ENCODE data around the gene ARHGAP45.

ARHGAP45 gene

DNA sequence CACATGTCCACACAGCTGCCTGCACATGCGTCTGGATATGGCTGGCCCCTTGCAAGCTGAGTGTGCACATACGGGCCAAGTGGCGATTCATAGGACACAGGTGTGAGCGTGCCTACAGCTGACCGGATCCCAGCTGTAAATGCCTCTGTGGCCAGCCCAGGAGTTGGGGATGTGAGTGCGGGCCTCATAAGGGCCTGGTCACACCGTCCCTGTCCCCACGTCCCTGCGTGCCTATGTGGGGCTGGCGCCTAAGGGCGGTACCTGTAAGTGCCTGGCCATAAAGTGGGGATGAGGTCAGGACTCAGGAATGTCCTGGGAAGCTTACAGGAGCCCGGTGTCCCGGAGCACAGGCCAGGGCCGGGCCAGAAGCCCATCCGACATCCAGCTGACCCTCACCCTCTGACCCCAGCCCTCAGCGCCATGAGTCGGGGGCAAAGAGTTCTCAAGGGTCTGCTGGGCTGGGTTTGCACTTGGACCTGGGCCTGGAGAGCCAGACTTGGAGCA, 1.3 kb upstream of the ARHGAP45 start:
- Histone ChIP-seq H3K27me3 (ENCODE audit: insufficient read depth, low read length) (no peaks in the 10 kb centered on the region), H2AFZ (ENCODE audit: low read length) (no peak overlapping the region), H3K9me2 (ENCODE audit: low read depth, low read length) (no peaks in the 10 kb centered on the region), H3K36me3 (ENCODE audit: insufficient read depth, low read length) (peaks cover 11% of the 10 kb centered on the region), H3F3A (ENCODE audit: insufficient read depth, low read length) (no peaks in the 10 kb centered on the region), H4K20me1 (ENCODE audit: insufficient read depth, low read length) (no peaks in the 10 kb centered on the region), H3K4me2 (ENCODE audit: low read length) (peak overlapping the region; percentile 69; the same call in 1 of the 2 replicates), H3K79me2 (ENCODE audit: insufficient read depth, low read length) (no peaks in the 10 kb centered on the region), H3K4me3 (ENCODE audit: low read depth, low read length, poor library complexity, severe bottlenecking) (peak overlapping the region; percentile 43), H3K27ac (ENCODE audit: low read depth, low read length, poor library complexity, severe bottlenecking) (no peak overlapping the region), H3K9me3 (ENCODE audit: low read length) (no peaks in the 10 kb centered on the region), H3K9ac (ENCODE audit: low read length) (no peak overlapping the region), H3K4me1 (ENCODE audit: insufficient read depth, low read length, severe bottlenecking) (peaks cover 46% of the 10 kb centered on the region)
- TF ChIP-seq, protein P1, sequence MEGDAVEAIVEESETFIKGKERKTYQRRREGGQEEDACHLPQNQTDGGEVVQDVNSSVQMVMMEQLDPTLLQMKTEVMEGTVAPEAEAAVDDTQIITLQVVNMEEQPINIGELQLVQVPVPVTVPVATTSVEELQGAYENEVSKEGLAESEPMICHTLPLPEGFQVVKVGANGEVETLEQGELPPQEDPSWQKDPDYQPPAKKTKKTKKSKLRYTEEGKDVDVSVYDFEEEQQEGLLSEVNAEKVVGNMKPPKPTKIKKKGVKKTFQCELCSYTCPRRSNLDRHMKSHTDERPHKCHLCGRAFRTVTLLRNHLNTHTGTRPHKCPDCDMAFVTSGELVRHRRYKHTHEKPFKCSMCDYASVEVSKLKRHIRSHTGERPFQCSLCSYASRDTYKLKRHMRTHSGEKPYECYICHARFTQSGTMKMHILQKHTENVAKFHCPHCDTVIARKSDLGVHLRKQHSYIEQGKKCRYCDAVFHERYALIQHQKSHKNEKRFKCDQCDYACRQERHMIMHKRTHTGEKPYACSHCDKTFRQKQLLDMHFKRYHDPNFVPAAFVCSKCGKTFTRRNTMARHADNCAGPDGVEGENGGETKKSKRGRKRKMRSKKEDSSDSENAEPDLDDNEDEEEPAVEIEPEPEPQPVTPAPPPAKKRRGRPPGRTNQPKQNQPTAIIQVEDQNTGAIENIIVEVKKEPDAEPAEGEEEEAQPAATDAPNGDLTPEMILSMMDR (IDR thresholded peaks at IDR 0.05; ENCODE audit: low read length), result no peak
- no peak for TF ChIP-seq EZH2 (IDR thresholded peaks at IDR 0.05; ENCODE audit: borderline replicate concordance, low read length)

DNA sequence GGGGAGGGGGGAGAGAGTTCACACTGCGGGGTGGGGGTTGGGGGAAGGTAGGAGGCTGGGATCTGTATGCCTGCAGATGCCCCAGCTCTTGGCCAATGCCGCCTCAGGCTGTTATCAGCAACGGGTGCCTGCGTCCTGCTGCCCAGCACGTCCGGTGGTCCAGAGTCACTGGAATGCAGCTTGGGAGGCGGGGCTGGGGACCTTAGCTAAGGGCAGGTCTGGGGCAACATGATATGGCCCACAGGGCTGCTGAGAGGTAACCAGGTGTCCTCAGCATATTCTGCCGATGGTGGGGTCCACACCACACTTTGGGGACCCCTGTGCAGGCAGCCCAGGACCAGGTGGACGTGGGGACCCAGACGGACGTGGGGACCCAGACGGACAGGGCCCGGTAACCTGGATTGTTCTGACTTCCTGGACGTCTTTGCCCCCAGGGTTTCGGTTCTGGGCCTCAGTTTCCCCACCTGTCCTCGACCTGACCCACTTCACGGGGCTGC, 668 bp upstream of the ARHGAP45 start:
- TF ChIP-seq EZH2 (IDR thresholded peaks at IDR 0.05; ENCODE audit: borderline replicate concordance, low read length), result no peak
- TF ChIP-seq, protein P1 (IDR thresholded peaks at IDR 0.05; ENCODE audit: low read length), result no peak
- Histone ChIP-seq H3F3A (ENCODE audit: insufficient read depth, low read length) (no peaks in the 10 kb centered on the region), H4K20me1 (ENCODE audit: insufficient read depth, low read length) (no peaks in the 10 kb centered on the region), H3K27me3 (ENCODE audit: insufficient read depth, low read length) (no peaks in the 10 kb centered on the region), H3K9me2 (ENCODE audit: low read depth, low read length) (no peaks in the 10 kb centered on the region), H3K4me1 (ENCODE audit: insufficient read depth, low read length, severe bottlenecking) (peaks cover 46% of the 10 kb centered on the region), H3K9ac (ENCODE audit: low read length) (peak overlapping the region; percentile 87), H3K36me3 (ENCODE audit: insufficient read depth, low read length) (peaks cover 15% of the 10 kb centered on the region), H3K4me2 (ENCODE audit: low read length) (peak overlapping the region; percentile 72), H2AFZ (ENCODE audit: low read length) (no peak overlapping the region), H3K9me3 (ENCODE audit: low read length) (no peaks in the 10 kb centered on the region), H3K27ac (ENCODE audit: low read depth, low read length, poor library complexity, severe bottlenecking) (peak overlapping the region; percentile 46), H3K79me2 (ENCODE audit: insufficient read depth, low read length) (no peaks in the 10 kb centered on the region), H3K4me3 (ENCODE audit: low read depth, low read length, poor library complexity, severe bottlenecking) (peak overlapping the region; percentile 86)

DNA sequence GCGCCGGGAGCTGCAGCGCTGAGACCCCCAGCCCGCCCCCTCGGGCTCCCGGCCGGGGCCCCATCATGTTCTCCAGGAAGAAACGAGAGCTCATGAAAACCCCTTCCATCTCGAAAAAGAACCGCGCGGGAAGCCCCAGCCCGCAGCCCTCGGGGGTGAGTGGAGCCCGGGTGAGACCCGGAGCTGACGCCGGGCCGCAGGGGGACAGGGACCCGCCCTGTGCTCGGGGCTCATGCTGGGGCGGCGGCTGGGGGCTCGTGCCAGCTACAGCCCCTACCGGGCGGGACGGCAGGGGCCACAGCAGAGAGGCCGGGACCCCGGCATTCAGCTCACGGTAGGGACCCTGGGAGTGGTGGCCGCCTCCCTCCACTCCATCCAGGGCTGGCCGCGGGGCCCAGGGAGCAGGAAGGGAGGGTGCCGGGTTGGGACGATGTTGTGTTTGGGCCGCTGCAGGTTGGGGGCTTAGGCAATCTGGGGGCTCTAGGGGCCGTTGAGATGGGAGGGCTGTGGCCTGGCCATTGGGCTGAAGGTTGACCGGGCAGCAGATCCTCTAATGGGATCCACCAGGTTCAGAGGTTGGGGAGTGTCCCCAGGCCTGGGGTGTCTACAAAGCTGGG, 482 bp downstream of the ARHGAP45 start:
- Histone ChIP-seq H3K79me2 (ENCODE audit: insufficient read depth, low read length) (no peaks in the 10 kb centered on the region), H3K36me3 (ENCODE audit: insufficient read depth, low read length) (peaks cover 8% of the 10 kb centered on the region), H3K27me3 (ENCODE audit: insufficient read depth, low read length) (no peaks in the 10 kb centered on the region), H3K9me3 (ENCODE audit: low read length) (no peaks in the 10 kb centered on the region), H4K20me1 (ENCODE audit: insufficient read depth, low read length) (no peaks in the 10 kb centered on the region), H2AFZ (ENCODE audit: low read length) (no peak overlapping the region), H3F3A (ENCODE audit: insufficient read depth, low read length) (no peaks in the 10 kb centered on the region), H3K9ac (ENCODE audit: low read length) (peak overlapping the region; percentile 87), H3K4me2 (ENCODE audit: low read length) (peak overlapping the region; percentile 72), H3K27ac (ENCODE audit: low read depth, low read length, poor library complexity, severe bottlenecking) (peak overlapping the region; percentile 92), H3K4me3 (ENCODE audit: low read depth, low read length, poor library complexity, severe bottlenecking) (peak overlapping the region; percentile 86), H3K9me2 (ENCODE audit: low read depth, low read length) (no peaks in the 10 kb centered on the region), H3K4me1 (ENCODE audit: insufficient read depth, low read length, severe bottlenecking) (peaks cover 46% of the 10 kb centered on the region)
- TF ChIP-seq, protein P1 (IDR thresholded peaks at IDR 0.05; ENCODE audit: low read length), result no peak
- TF ChIP-seq EZH2 (IDR thresholded peaks at IDR 0.05; ENCODE audit: borderline replicate concordance, low read length), result no peak

Data from OCI-LY1 (cell line).